A673 (cell line): ENCODE results near the gene FNDC3B. TPM values are rescaled to one million over a fixed set of nuclear protein-coding genes. Genes with fewer than 3 reads are reported as not detected.

Experiments used
- BruUV-seq: library from RNA; stranded (reverse); fragments of 400-500 nt; replicated peaks from 2 replicates; lab custom pipeline; 2021; lab: Mats Ljungman, UMichigan
- CTCF ChIA-PET: fragments of 300-600 bp; sonication (Branson Sonifier 250); formaldehyde crosslinking; loops from one replicate; lab custom pipeline; 2022; ENCODE audit warnings: antibody characterized with exemption; lab: Charles Lee
- POLR2A ChIA-PET: fragments of 300-600 bp; sonication (Branson Sonifier 250); formaldehyde crosslinking; loops from one replicate; lab custom pipeline; 2022; ENCODE audit warnings: antibody characterized with exemption; ENCODE audit not compliant: low non-redundant PET; lab: Charles Lee
- DNase-seq: peaks from one replicate; pipeline ENCODE4 v3.0.0-alpha.2; 2015; ENCODE audit warnings: low spot score
- H3K27ac ChIP-seq: fragments of 200-600 bp; sonication (generic); 2 replicates; pipeline ENCODE4 v1.5.1; 2016; ENCODE audit warnings: mixed run types, low read depth, mild to moderate bottlenecking, mixed read lengths, antibody characterized with exemption, low read length; ENCODE audit not compliant: poor library complexity, severe bottlenecking
- H3K27me3 ChIP-seq: fragments of 200-600 bp; sonication (generic); replicated peaks from 2 replicates; pipeline ENCODE4 v1.6.1; 2017; ENCODE audit warnings: mixed run types, low read depth, mild to moderate bottlenecking, mixed read lengths, antibody characterized with exemption, low read length; ENCODE audit not compliant: insufficient read depth, poor library complexity
- H3K36me3 ChIP-seq: fragments of 200-600 bp; sonication (generic); 2 replicates; pipeline ENCODE4 v1.6.1; 2016; ENCODE audit warnings: mixed run types, mild to moderate bottlenecking, mixed read lengths, antibody characterized with exemption, low read length; ENCODE audit not compliant: insufficient read depth, poor library complexity, severe bottlenecking
- H3K4me1 ChIP-seq: fragments of 200-600 bp; sonication (generic); 2 replicates; pipeline ENCODE4 v1.6.1; 2017; ENCODE audit warnings: mixed run types, mild to moderate bottlenecking, mixed read lengths, antibody characterized with exemption, low read length; ENCODE audit not compliant: insufficient read depth, poor library complexity, severe bottlenecking
- H3K4me3 ChIP-seq: fragments of 200-600 bp; sonication (generic); 2 replicates; pipeline ENCODE4 v1.5.1; 2016; ENCODE audit warnings: low read depth, mixed run types, mild to moderate bottlenecking, mixed read lengths, low read length; ENCODE audit not compliant: poor library complexity, severe bottlenecking
- H3K9me3 ChIP-seq: fragments of 200-600 bp; sonication (generic); 2 replicates; pipeline ENCODE4 v1.6.1; 2016; ENCODE audit warnings: mixed run types, low read depth, mild to moderate bottlenecking, mixed read lengths, antibody characterized with exemption, low read length; ENCODE audit not compliant: poor library complexity, severe bottlenecking
- EZH2 ChIP-seq: fragments of 200-600 bp; sonication (generic); IDR thresholded peaks from 2 replicates; pipeline ENCODE4 v1.6.1; 2017; ENCODE audit warnings: borderline replicate concordance, low read depth, mild to moderate bottlenecking, mixed read lengths, antibody characterized with exemption, low read length; ENCODE audit not compliant: poor library complexity, severe bottlenecking
- intact Hi-C: fragments of 100-400 bp; cut with micrococcal nuclease; formaldehyde crosslinking; loops from one replicate; pipeline ENCODE4 v1.10.0; 2022; ENCODE audit not compliant: unreplicated experiment
- total RNA-seq: library from RNA; stranded (reverse); gene quantifications from 2 replicates; pipeline ENCODE4 v1.2.3, GENCODE V29; 2021
- TF ChIP-seq, protein P1 (sequence below): fragments of 300-800, 200-600 bp; sonication (generic); conservative IDR thresholded peaks from 2 replicates; pipeline ENCODE4 v1.5.1; 2017; ENCODE audit warnings: low read depth, mild to moderate bottlenecking, antibody characterized with exemption, low read length, moderate library complexity, mixed read lengths

FNDC3B gene
- total RNA-seq, 1 experiment from 2014 or later, result 50.8 TPM

DNA sequence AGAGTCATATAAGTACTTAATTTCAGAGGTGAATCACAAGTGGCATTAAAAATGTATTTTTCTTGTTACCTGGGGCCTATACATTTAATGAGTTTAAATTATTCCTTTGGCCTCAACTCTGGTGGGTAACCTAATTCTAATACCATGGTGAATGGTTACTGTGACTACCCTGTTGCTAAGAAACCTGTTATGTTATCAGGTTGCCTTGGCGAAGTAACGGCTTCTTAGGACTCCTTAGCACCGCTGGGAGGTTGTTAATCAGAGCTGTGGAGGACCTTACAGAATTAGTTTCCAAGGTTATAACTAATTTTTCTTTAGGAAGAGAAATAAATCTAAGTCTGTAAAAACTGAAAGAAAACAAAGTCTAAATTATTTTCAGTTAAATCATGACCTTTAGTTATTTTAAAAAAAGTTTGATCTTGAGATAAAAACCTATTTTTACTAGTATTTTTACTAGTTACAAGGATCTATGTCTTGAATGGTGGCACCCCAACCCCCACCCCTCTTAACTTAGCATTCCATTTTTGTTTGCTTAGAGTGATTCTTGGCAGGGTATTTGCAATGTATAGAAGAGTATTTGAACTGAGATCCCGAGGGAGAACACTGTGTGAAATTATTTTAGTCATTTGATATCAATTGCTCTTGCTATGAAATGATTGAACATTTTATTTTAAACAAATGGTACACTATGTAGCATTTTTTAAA, 155.5 kb downstream of the FNDC3B start:
- no peaks in the 10 kb centered on the region for H3K27me3 ChIP-seq
- CTCF ChIA-PET, result no interaction called here
- TF ChIP-seq EZH2, result no peak
- TF ChIP-seq, protein P1, sequence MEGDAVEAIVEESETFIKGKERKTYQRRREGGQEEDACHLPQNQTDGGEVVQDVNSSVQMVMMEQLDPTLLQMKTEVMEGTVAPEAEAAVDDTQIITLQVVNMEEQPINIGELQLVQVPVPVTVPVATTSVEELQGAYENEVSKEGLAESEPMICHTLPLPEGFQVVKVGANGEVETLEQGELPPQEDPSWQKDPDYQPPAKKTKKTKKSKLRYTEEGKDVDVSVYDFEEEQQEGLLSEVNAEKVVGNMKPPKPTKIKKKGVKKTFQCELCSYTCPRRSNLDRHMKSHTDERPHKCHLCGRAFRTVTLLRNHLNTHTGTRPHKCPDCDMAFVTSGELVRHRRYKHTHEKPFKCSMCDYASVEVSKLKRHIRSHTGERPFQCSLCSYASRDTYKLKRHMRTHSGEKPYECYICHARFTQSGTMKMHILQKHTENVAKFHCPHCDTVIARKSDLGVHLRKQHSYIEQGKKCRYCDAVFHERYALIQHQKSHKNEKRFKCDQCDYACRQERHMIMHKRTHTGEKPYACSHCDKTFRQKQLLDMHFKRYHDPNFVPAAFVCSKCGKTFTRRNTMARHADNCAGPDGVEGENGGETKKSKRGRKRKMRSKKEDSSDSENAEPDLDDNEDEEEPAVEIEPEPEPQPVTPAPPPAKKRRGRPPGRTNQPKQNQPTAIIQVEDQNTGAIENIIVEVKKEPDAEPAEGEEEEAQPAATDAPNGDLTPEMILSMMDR, result no peak
- no TSS peak for BruUV-seq
- H3K27ac ChIP-seq, result no peak overlapping the region
- no peaks in the 10 kb centered on the region for H3K9me3 ChIP-seq
- POLR2A ChIA-PET, result no interaction called here
- no peak overlapping the region for H3K4me3 ChIP-seq
- peak; percentile 53 for DNase-seq
- intact Hi-C loops, result no loop called here
- H3K36me3 ChIP-seq, result no peaks in the 10 kb centered on the region
- peaks cover 15% of the 10 kb centered on the region for H3K4me1 ChIP-seq

DNA sequence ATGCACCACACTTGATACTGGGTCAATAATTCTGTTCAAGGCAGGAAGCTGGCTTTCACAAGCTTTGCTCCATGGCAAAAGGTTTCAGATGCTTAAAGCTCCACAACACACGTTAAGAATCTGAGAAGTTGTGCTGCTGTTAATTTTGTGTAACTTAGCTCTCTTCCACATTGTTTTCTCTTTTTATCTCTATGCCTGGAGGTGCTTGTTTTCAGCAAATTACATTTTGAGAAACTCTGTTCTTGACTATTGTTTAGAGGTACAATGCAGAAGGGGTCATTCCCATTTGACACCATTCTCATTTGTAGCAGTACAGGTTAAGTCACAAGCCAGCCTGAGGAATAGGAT, 156.0 kb downstream of the FNDC3B start:
- ChIA-PET CTCF (no interaction called here), POLR2A (no interaction called here)
- Histone ChIP-seq H3K36me3 (no peaks in the 10 kb centered on the region), H3K4me3 (no peak overlapping the region), H3K4me1 (peaks cover 19% of the 10 kb centered on the region), H3K27me3 (no peaks in the 10 kb centered on the region), H3K9me3 (no peaks in the 10 kb centered on the region), H3K27ac (no peak overlapping the region)
- intact Hi-C loops, result no loop called here
- no peak for TF ChIP-seq EZH2
- TF ChIP-seq, protein P1, result no peak
- no TSS peak for BruUV-seq
- DNase-seq, result no peak

DNA sequence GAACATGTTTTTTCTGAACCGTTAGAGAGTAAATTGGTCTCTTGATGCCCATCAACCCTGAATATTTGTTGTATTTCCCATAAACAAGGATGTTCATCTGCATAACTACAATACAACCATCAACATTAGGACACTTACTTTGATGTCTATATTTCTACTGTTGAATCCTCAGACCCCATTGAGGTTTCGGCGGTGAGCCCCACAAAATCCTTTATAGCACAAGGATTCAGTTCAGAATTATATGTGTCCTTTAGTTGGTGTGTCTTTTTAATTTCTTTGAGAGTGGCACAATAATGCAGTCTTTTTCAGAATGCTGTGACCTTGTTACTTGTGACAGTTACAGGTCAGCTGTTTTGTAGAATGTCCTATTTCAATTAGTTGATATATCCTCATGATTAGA, 158.0 kb downstream of the FNDC3B start:
- POLR2A ChIA-PET, result no interaction called here
- intact Hi-C loops, result no loop called here
- no peak for DNase-seq
- BruUV-seq, result no TSS peak
- no peaks in the 10 kb centered on the region for H3K36me3 ChIP-seq
- no peak overlapping the region for H3K27ac ChIP-seq
- no peaks in the 10 kb centered on the region for H3K9me3 ChIP-seq
- no peaks in the 10 kb centered on the region for H3K27me3 ChIP-seq
- CTCF ChIA-PET, result no interaction called here
- TF ChIP-seq, protein P1, result no peak
- TF ChIP-seq EZH2, result no peak
- no peak overlapping the region for H3K4me3 ChIP-seq
- H3K4me1 ChIP-seq, result peaks cover 39% of the 10 kb centered on the region
